NCI-H2196 (cell line): ENCODE data around the gene CCDC158.
"Not testable (repeated sequence)": the region's sequence is repeated elsewhere in the genome, so short reads cannot be mapped to it uniquely, and the experiment has no call there.

Source experiments
- DNase-seq: peaks from one replicate; lab custom pipeline; 2025; ENCODE audit not compliant: unreplicated experiment; lab: John Stamatoyannopoulos, UW

Gene CCDC158

DNA sequence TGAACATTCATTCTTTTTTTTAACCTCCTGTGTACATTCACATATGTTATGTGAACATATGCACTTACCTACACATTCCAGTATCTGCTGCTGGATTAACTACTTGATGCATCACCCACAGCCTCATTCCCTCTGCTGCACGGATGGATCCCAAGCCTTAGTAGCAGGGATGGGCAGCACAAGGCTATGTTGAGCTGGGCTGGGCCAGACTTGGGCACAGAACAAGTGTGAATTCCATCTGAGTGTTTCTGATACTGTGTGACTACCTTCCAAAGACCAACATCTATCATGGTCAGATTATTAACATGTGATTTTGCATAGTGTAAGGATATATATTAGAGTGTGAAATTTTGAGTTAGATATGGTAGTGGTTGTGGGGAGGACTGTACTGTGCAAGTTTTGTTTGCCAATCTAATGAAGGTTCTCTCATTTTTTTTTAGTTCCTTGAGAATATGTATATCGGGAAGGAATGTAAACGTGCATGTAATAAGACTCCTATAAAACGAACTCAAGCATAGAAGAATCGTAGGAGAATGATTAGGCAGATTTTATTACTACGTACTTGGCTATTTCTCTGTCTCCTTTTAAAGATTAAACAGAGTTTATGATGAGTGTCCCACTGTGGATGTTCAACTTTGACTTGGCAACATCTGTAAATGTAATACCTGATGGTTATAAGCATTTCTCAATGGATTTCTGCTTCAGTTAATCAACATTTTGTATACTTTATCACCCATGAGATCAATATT, 137.8 kb downstream of the CCDC158 start:
- DNase-seq = no peak

DNA sequence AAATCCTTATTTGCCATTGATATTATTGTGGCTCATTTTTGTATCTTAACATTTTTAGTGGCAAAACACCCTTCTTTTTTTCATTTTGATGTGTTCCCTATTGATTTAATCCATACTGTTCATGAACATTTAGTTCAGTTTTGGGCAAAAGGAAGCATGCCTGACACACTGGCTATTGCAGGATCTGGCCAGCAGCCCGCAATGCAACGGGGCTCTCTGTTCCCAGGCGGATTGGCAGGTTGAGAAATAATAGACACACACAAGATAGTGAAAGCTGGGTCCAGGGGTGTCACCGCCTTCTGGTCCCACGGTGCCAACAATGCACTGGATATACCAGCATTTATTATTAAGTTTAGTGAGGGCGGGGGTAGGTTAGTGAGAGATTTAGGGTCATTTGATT, 139.3 kb downstream of the CCDC158 start:
- not testable (repeated sequence) for DNase-seq

DNA sequence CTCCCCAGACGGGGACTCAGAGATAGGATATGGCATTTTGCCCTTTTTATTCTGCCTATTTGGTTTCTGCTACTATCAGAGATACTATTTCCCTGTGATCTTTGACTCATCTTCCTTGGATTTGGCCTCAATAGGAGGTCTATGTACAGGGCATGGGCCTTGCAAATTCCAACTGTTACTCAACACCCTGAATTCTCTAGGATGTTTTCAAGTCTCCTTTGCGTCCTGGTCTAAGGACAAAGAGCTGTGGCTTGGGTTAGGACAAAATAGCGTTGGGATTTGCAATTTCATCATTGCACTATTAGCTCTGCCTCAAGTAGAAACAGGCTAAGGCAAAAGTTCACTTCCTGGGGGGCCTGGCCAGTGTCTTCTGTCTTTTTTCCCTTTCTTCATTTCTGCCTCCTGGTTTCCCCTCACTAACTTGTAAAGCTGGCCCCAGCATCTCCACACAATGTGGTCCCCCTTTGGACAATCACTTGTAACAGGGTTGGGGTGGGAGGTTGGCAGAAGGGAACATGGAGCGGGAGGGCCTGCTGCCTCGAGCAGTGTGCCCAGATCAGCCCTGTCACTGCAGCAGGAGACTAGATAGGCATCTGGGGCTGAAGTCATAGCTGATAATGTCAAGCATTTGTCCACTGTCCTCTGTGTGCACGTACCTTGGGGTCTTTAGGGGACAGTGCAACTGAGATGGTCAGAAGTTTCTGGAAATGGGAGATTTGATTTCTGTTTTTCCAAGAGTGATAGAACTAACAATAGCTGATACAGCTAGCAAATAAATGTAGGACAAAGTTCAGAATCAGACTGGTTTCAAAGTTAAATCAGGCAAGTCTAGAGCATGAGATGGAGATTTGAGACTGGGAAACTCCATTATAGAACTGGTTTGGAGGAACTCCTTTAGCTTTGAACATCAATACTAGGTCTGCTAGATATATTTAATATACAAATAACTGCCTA, 140.2 kb downstream of the CCDC158 start:
- no peak for DNase-seq

DNA sequence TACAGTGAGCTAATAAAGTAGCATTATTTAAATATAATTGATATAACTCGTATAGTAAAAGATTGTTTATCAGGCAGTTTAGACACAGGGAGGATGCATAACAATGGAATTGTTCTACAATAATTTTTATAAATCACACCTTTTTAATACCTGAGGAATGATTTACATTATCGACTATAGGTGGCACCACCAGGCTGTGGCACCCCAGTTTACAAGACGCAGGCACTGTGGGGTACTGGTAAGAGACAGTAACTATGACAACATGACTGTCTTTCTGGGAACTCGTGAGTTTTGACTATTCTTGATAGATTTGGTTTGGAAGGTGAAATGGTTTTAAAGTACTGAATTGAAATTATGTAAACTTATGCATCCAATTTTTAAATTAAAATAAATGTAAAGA, 141.5 kb downstream of the CCDC158 start:
- DNase-seq = no peak

DNA sequence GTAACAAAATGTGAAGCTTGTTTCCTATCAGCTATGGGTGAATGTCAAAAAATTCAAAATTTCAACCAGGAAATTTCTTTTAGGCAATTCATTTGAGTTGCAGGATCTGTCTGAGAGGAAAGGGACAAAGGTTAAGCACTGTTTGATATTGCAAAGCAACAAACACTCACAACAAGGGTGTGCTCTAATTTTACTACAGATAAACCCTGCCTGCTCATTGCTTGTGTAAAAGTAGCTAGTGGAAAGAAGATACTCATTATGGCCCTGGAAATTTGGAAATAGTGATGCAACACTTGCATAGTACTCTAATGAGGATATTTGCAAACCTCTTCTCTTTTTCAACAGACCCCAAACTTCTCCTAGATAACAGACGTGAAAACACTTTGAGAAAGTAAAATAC, 142.4 kb downstream of the CCDC158 start:
- no peak for DNase-seq

DNA sequence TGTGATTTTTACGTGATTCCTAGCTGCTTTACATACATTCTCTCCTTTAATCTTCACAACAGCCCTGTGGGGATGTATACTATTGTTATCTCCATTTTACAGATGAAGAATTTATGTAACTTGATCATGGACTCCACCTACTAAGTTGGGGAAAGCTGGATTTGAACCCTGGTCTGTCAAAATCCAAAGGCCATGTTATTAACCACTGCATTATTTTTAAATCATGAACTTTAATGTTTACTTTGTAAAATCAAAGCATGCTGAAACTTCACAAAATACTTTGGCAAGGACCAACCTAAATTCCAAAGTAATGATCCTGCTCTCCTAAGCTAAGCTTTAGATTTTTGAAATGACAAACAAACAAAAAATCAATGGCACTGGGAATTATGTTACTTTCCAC, 143.3 kb downstream of the CCDC158 start:
- DNase-seq = no peak

DNA sequence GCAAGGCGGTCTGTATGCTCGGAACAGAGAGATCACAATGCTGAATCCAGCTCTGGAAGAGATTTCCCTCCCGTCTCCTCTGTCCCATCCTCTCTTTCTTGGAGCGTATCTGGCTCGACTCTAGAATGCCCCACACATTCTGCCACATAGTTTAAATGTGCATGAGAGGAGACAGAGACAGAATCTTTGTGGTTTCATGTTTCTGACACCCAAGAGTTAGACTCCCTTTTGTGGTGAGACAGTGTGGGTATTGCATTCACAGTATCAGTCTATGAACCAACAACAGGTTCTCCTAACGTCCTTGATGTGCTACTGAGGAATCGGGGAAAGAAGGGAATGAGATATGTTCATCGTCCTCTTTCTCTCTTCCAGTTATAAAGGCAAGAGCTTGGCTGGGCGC, 144.1 kb downstream of the CCDC158 start:
- no peak for DNase-seq

DNA sequence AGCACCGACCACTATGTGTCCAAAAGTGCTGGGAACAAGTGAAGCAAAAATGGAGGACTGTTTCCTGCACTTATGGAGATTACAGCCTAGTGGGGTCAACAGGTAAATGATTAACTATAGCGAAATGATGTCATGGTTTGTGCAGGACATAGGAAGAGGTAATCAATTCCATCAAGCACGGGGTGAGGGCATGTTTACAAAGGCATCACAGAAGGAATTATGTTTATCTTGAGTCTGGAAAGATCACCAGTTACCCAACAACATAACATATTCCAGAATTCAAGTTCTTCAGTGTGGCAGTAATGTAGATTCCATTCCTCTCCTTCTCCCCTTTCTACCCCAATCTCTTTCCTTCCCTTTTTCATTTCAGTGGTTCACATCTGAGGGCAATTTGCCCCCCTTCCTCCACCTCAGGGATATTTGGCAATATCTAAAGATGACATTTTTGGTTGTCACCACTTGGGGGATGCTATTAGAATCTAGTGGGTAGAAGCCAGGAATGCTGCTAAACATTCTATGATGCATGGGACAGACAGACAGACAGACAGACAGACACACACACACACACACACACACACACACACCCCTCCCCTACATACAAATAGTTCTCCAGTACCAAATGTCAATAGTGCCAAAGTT, 145.3 kb downstream of the CCDC158 start:
- DNase-seq = no peak

DNA sequence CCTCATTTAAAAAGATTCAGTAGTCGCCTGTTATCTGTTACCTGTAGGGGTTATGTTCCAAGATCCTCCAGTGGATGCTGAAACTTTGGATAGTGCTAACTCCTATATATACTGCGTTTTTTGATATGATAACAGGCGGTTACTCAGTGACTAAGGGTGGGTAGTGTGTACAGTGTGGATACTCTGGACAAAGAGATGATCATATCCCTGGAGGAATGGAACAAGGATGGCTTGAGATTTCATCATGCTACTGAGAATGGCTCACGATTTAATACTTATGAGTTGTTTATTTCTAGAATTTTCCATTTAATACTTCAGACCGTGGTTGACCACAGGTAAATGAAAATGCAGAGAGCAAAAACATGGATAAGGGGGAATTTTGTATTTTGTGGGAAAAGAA, 147.9 kb downstream of the CCDC158 start:
- DNase-seq = no peak

DNA sequence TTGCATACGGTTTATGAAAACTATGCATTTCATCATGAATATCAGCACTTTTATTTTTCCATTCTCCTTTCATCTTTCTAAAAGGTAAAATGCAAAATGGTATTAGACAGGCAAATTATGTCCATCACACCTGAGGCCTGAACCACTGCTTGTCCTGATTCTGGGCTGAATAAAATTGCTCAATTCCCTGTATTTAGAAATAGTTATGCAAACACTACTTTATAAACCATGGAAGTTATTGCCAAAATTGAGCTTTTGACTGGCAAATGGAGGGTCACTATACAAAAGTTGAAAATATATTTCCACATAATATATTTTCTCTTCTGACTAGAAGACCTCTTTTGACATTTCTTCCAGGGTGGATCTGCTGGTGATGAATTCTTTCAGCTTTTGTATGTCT, 148.4 kb downstream of the CCDC158 start:
- DNase-seq = no peak

DNA sequence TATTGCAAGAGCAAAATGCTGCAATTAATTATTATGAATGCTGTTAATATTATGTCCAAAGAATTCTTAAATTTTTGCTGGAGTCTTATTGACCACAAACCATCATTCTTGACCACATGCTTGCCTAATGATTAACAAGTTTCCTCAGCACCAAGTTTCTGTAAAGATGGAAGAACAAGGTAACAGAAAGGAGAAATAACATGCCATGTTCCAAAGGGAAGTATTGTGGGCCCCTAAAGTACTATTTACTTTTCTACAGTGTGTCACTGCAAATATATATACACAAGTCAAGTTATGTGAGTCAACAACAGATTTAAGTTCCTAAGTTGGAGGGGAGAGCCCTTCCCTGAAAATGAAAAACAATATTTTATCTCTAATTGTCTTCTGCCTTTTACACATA, 148.9 kb downstream of the CCDC158 start:
- no peak for DNase-seq

DNA sequence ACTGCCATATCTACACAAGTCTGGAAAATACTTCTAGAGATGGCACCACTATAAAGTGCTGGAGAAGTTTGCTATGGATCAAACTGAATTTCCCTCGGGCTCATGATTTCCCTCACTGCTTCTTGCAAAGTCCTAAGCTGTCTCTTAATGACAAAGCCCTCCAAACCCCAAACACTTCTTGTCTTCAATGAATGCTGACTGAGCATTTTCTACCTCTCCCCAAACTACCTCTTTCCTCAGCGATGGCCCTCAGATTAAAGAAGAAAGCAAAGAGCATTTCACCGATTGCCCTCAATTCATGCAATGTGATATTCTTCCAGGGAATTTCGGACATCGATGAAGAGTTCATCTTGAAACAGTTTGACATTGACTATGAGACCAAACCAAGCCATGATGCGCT, 149.7 kb downstream of the CCDC158 start:
- no peak for DNase-seq

DNA sequence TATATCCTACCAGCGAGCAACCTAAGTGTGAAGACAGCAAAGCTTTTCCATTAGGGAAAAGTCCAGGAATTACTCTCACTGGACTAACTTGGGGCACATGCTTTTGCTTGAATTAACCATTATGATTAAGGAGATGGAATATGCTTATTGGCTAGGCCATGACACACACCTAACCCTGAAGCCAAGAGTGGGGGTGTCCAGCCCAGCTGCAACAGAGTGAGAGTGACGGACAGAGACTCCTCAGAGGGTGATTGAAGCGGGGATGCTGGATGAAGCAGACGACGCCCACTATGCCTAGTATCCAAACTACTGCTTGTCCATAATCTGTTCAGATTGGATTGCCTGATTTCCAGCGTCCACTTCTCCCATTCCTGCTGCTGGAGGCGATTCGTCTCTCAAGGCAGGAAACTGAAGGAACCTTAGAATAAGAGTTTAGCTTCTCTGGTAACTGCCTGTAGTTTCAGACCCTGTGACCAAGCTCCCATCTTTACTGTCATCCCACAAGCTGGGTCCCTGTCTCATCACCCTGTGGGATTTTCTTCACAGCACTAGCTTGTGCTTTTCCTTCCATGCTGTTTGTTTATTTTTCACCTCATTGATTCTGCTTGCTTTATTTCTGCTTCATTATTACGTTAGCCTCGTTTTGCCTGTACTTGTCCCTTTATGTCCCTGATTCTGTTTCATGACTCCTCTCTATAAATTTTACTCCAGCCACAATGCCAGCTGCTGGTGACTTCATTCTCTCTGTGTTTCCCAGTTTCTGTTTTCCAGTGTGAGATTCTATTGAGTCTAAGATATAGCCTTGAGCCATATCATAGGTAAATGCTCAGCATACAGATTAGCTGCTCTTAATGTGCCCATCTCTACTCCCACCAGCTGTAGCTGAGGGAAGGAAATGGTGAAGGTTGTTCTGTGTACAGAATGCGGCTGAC, 150.4 kb downstream of the CCDC158 start:
- no peak for DNase-seq

DNA sequence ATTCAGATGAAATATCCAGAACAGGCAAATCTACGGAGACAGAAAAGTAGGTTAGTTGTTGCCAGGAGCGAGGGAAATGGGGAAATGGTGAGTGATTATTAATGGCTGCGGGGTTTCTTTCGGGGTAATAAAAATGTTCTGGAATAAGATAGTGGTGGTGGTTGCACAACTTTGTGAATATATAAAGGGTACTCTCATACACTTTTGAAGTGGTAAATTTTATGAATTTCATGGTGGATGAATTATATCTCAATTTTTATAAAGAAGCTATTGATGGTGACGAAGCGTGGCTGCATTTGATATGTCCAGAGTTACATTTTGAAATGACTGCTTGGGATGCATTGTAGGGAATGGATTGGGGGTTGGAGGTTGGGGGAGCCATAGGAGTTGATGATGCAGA, 153.1 kb downstream of the CCDC158 start:
- no peak for DNase-seq

DNA sequence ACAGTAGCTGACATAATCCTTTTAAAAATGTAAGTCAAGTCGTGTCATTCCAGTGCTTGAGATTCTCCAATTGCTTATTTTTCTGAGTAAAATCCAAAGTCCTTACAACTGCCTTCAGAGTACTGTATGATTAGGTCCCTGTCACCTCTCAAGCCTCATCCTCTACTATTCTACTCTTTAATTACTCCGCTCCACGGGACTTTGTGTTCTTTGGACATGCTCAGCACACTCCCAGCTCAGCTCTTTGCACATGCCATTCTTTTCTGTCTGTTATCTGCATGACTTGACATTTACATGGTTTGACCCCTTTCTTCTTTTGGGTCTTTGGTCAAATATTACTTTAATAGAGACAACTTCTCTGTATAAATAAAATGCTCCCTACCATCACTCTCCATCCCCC, 154.3 kb downstream of the CCDC158 start:
- DNase-seq = no peak

DNA sequence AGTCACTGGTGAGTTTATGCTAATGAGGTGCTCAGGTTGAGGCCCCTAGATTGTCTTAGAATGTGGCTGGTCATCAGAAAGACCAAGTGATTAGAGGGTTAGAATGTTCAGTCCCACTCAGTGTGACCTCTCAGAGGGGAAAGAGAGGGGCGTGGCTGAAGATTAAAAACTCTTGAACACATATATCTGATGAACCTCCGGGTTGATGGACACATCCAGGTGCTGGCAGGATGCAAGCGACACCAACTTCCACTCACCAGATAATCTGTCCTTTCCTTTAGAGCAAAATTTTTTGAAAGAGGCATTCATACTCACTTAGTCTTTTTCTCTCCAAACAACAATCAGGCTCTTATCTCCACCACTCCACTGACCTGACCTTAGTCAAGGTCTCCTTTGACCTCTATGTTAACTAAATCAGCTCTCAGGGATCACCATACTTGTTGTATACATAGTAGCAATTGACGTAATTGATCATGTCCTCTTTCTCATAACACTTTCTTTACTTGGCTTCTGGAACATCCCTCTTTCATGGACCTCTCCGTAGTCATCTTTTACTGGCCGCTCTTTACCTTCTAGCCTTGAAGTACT, 155.2 kb downstream of the CCDC158 start:
- no peak for DNase-seq
